ENCODE data around the gene LRRN2. TPM values are rescaled to one million over a fixed set of nuclear protein-coding genes. Genes with fewer than 3 reads are reported as not detected.

The LRRN2 gene
- total and polyA plus RNA-seq, 2 experiments from 2014 or later = 0.74 to 2.6 TPM

- H3K4me1 Mint-ChIP-seq = peaks cover 11% of the 10 kb centered on the region
These were observed 69.7 kb downstream of the LRRN2 start for GRCh38 chr1:204615881-204616280.

More at GRCh38 chr1:204615881-204616280, 69.7 kb downstream of the LRRN2 start:
- no peaks in the 10 kb centered on the region for H3K9me3 Mint-ChIP-seq
- Histone ChIP-seq H3K4me1 (ENCODE audit: insufficient read depth) (peaks cover 7% of the 10 kb centered on the region; the same call in 1 of the 2 replicates), H3K79me2 (replicated peaks; ENCODE audit: insufficient read depth) (no peaks in the 10 kb centered on the region), H3K27ac (ENCODE audit: low read depth) (no peak overlapping the region), H3K4me2 (no peak overlapping the region), H3K9me2 (ENCODE audit: insufficient read depth) (0 out of 2 replicates have a peak, but pooled peaks cover 8% of the 10 kb centered on the region), H3K36me3 (ENCODE audit: insufficient read depth) (no peaks in the 10 kb centered on the region), H2AFZ (no peak overlapping the region), H3K27me3 (ENCODE audit: insufficient read depth) (no peaks in the 10 kb centered on the region), H4K20me1 (replicated peaks; ENCODE audit: insufficient read depth) (no peaks in the 10 kb centered on the region), H3F3A (replicated peaks; ENCODE audit: low read depth) (no peaks in the 10 kb centered on the region), H3K4me3 (no peak overlapping the region)
- no peak for ATAC-seq
- TF ChIP-seq EZH2 (IDR thresholded peaks at IDR 0.05; ENCODE audit: low read depth, unreplicated experiment) (no peak), NANOG (IDR thresholded peaks at IDR 0.05; ENCODE audit: borderline replicate concordance) (no peak), STAT1 (IDR thresholded peaks at IDR 0.05; ENCODE audit: unreplicated experiment) (no peak), ETS1 (IDR thresholded peaks at IDR 0.05) (no peak), EZH2phosphoT487 (IDR thresholded peaks at IDR 0.05; ENCODE audit: unreplicated experiment) (no peak), ZNF331 (CRISPR knock-in tag; IDR thresholded peaks at IDR 0.05; ENCODE audit: low read depth) (no peak), JUNB (IDR thresholded peaks at IDR 0.05; ENCODE audit: unreplicated experiment) (no peak), REST (IDR thresholded peaks at IDR 0.05; ENCODE audit: unreplicated experiment) (no peak), ZNF114 (CRISPR knock-in tag; IDR thresholded peaks at IDR 0.05) (no peak), CTCF (conservative IDR thresholded peaks at IDR 0.05; ENCODE audit: low read depth in 2 of 2) (no peak), ZNF462 (CRISPR knock-in tag; IDR thresholded peaks at IDR 0.05) (no peak)
- no peaks in the 10 kb centered on the region for H3K36me3 Mint-ChIP-seq (ENCODE audit: low read depth)
- H3K4me3 Mint-ChIP-seq = no peak overlapping the region
- peaks cover 6% of the 10 kb centered on the region for H3K27me3 Mint-ChIP-seq (ENCODE audit: insufficient read depth, low read depth, poor library complexity)
- no peak overlapping the region for H3K27ac Mint-ChIP-seq
- DNase-seq (ENCODE audit: low spot score) = no peak

All from GM23338 (cell line).